HCT116 (cell line): Measurements from ENCODE around the gene CXCL5. TPM values are rescaled to one million over a fixed set of nuclear protein-coding genes. Genes with fewer than 3 reads are reported as not detected.

ENCODE experiments used
- ATAC-seq: fragments of 200-7000 bp; cut with Tn5 transposase; 2 replicates; pipeline ENCODE4 v1.9.1; 2020; ENCODE audit warnings: mild to moderate bottlenecking, moderate library complexity
- BruUV-seq: library from RNA; stranded (reverse); fragments of 400-500 nt; replicated peaks from 2 replicates; lab custom pipeline; 2021; lab: Mats Ljungman, UMichigan
- CTCF ChIA-PET: fragments of 300-600 bp; sonication (Branson Sonifier 250); formaldehyde crosslinking; loops from one replicate; lab custom pipeline; 2021; ENCODE audit warnings: antibody characterized with exemption; lab: Charles Lee
- POLR2A ChIA-PET: fragments of 300-600, 350-600 bp; sonication (Branson Sonifier 250); formaldehyde crosslinking; loops from one replicate; lab custom pipeline; 2021; ENCODE audit warnings: antibody characterized with exemption; lab: Charles Lee
- RAD21 ChIA-PET, 2 experiments: fragments of 300-600 bp; sonication (Branson Sonifier 250); formaldehyde crosslinking; loops; one replicate each; lab custom pipeline; 2023; ENCODE audit warnings: low total read pairs in 2 of 2; ENCODE audit not compliant: uncharacterized antibody in 2 of 2, unreplicated experiment in 2 of 2, low non-redundant PET in 1 of 2; lab: Charles Lee
- DNase-seq: peaks from one replicate; pipeline ENCODE4 v3.0.0-alpha.2; 2010; ENCODE audit warnings: low read depth, low spot score
- H2AFZ ChIP-seq: fragments of 200-600 bp; shearing (Covaris generic), sonication (generic); 2 replicates; pipeline ENCODE4 v1.6.1; 2017; ENCODE audit warnings: low read depth, mixed run types, mixed read lengths, antibody characterized with exemption, low read length; ENCODE audit not compliant: poor library complexity, severe bottlenecking
- H3K27ac ChIP-seq: 2 replicates; pipeline ENCODE4 v1.5.1; 2012; ENCODE audit warnings: low read depth, low read length
- H3K27me3 ChIP-seq: fragments of 200-600 bp; sonication (generic); 2 replicates; pipeline ENCODE4 v1.6.1; 2016; ENCODE audit warnings: mixed run types, low read length, mixed read lengths; ENCODE audit not compliant: insufficient read depth
- H3K36me3 ChIP-seq, 2 experiments: fragments of 200-500 bp in 1 of 2; fragments of 200-600 bp in 1 of 2; sonication (Bioruptor generic) in 1 of 2; sonication (generic) in 1 of 2; 2 replicates each; pipeline versions ENCODE4 v1.5.1 to v1.6.1; 2014 to 2016; ENCODE audit warnings: low read length in 2 of 2, inconsistent platforms in 1 of 2, mixed read lengths in 1 of 2, mixed run types in 1 of 2; ENCODE audit not compliant: insufficient read depth in 2 of 2, control insufficient read depth in 1 of 2
- H3K4me1 ChIP-seq, 2 experiments: fragments of 200-600 bp in 1 of 2; sonication (generic) in 1 of 2; 2 replicates each; pipeline versions ENCODE4 v1.5.1 to v1.6.1; 2012 to 2017; ENCODE audit warnings: low read length in 2 of 2, inconsistent platforms in 1 of 2, mild to moderate bottlenecking in 1 of 2, mixed read lengths in 1 of 2, mixed run types in 1 of 2, moderate library complexity in 1 of 2; ENCODE audit not compliant: insufficient read depth in 2 of 2, control insufficient read depth in 1 of 2
- H3K4me2 ChIP-seq: fragments of 200-600 bp; sonication (generic); 2 replicates; pipeline ENCODE4 v1.6.1; 2017; ENCODE audit warnings: mixed run types, low read length, mixed read lengths
- H3K4me3 ChIP-seq, 2 experiments: fragments of 200-600 bp in 1 of 2; sonication (generic) in 1 of 2; replicated peaks in 1 of 2; 2 replicates each; pipeline ENCODE4 v1.5.1; 2011 to 2016; ENCODE audit warnings: low read length in 2 of 2, control low read depth in 1 of 2, low read depth in 1 of 2, mild to moderate bottlenecking in 1 of 2, mixed read lengths in 1 of 2, mixed run types in 1 of 2
- H3K79me2 ChIP-seq: fragments of 200-600 bp; sonication (generic); 2 replicates; pipeline ENCODE4 v1.6.1; 2017; ENCODE audit warnings: mild to moderate bottlenecking, mixed run types, low read length, moderate library complexity, mixed read lengths; ENCODE audit not compliant: insufficient read depth
- H3K9ac ChIP-seq: fragments of 200-600 bp; sonication (generic); 2 replicates; pipeline ENCODE4 v1.6.1; 2016; ENCODE audit warnings: low read length, mixed read lengths
- H3K9me2 ChIP-seq: fragments of 200-600 bp; sonication (generic), shearing (Covaris generic); 2 replicates; pipeline ENCODE4 v1.6.1; 2017; ENCODE audit warnings: mixed run types, mild to moderate bottlenecking, moderate library complexity; ENCODE audit not compliant: insufficient read depth
- H3K9me3 ChIP-seq, 2 experiments: fragments of 200-500 bp in 1 of 2; fragments of 200-600 bp in 1 of 2; sonication (Bioruptor generic) in 1 of 2; sonication (generic) in 1 of 2; 2 replicates each; pipeline ENCODE4 v1.6.1; 2014 to 2017; ENCODE audit warnings: low read length in 2 of 2, mixed read lengths in 2 of 2, inconsistent platforms in 1 of 2, low read depth in 1 of 2, mild to moderate bottlenecking in 1 of 2, mixed run types in 1 of 2, moderate library complexity in 1 of 2; ENCODE audit not compliant: control insufficient read depth in 1 of 2, insufficient read depth in 1 of 2
- H4K20me1 ChIP-seq: fragments of 200-600 bp; sonication (generic), shearing (Covaris generic); 2 replicates; pipeline ENCODE4 v1.6.1; 2017; ENCODE audit warnings: mixed run types, mild to moderate bottlenecking, moderate library complexity; ENCODE audit not compliant: insufficient read depth
- ATF3 ChIP-seq: IDR thresholded peaks from 2 replicates; pipeline ENCODE4 v1.6.1; 2012
- CBX3 ChIP-seq: IDR thresholded peaks from 2 replicates; pipeline ENCODE4 v1.6.1; 2012; ENCODE audit warnings: low read depth
- CTCF ChIP-seq, 3 experiments: fragments of 200-600 bp in 1 of 3; sonication (generic) in 1 of 3; IDR thresholded peaks in 2 of 3; conservative IDR thresholded peaks in 1 of 3; 2 replicates each; pipeline ENCODE4 v1.5.1; 2012 to 2017; ENCODE audit warnings: low read depth in 2 of 3, low read length in 2 of 3, antibody characterized with exemption in 1 of 3, borderline replicate concordance in 1 of 3, control low read depth in 1 of 3, mild to moderate bottlenecking in 1 of 3, mixed read lengths in 1 of 3, mixed run types in 1 of 3, moderate library complexity in 1 of 3; ENCODE audit not compliant: insufficient read depth in 1 of 3
- FOSL1 ChIP-seq: IDR thresholded peaks from 2 replicates; pipeline ENCODE4 v1.6.1; 2012; ENCODE audit warnings: low read depth
- ZFX ChIP-seq: fragments of 450-650 bp; IDR thresholded peaks from 2 replicates; pipeline ENCODE4 v1.6.1; 2017
- intact Hi-C: fragments of 100-400 bp; cut with micrococcal nuclease; formaldehyde crosslinking; loops from 2 replicates; pipeline ENCODE4 v1.10.0; 2022
- total RNA-seq: library from RNA; stranded (reverse); gene quantifications from one replicate; pipeline ENCODE4 v1.2.1, GENCODE V29; 2021; ENCODE audit not compliant: unreplicated experiment

Gene CXCL5
- total RNA-seq, 1 experiment from 2014 or later = not detected

GRCh38 chr4:74023709-74024108 lies 25.2 kb upstream of the CXCL5 start:
- no peak for DNase-seq

More at GRCh38 chr4:74023709-74024108, 25.2 kb upstream of the CXCL5 start:
- Histone ChIP-seq H3K9ac (no peak overlapping the region), H3K4me1 (no peaks in the 10 kb centered on the region), H3K9me2 (no peaks in the 10 kb centered on the region), H3K4me3 (no peak overlapping the region), H3K27ac (no peak overlapping the region), H3K4me2 (no peak overlapping the region), H3K79me2 (no peaks in the 10 kb centered on the region), H3K9me3 (no peaks in the 10 kb centered on the region), H4K20me1 (no peaks in the 10 kb centered on the region), H3K36me3 (no peaks in the 10 kb centered on the region), H2AFZ (no peak overlapping the region), H3K27me3 (no peaks in the 10 kb centered on the region)
- RAD21 ChIA-PET = no interaction called here
- POLR2A ChIA-PET = no interaction called here
- ATAC-seq = no peak
- TF ChIP-seq CTCF (IDR thresholded peaks at IDR 0.05 in 2 of 3, conservative IDR thresholded peaks at IDR 0.05 in 1 of 3; ENCODE audit: borderline replicate concordance in 1 of 3, insufficient read depth in 1 of 3, low read depth in 2 of 3, low read length in 2 of 3) (no peak), ATF3 (no peak), CBX3 (no peak), ZFX (no peak), FOSL1 (no peak)
- intact Hi-C loops = no loop called here
- no TSS peak for BruUV-seq
- CTCF ChIA-PET = no interaction called here
